ENCODE data around the gene TMEM253.

GRCh38 chr14:21053184-21054122 is 47.4 kb upstream of the TMEM253 start:
- TF ChIP-seq GATA2 (IDR thresholded peaks at IDR 0.05; ENCODE audit: low read depth, low read length) (no peak), GATA3 (IDR thresholded peaks at IDR 0.05; ENCODE audit: low read depth, low read length) (no peak)
